Lung (tissue), 12 donors: ENCODE results near the gene ADAM10. TPM values are rescaled to one million over a fixed set of nuclear protein-coding genes. Genes with fewer than 3 reads are reported as not detected.
"Not testable (repeated sequence)": the region's sequence is repeated elsewhere in the genome, so short reads cannot be mapped to it uniquely, and the experiment has no call there.

ENCODE experiments used
- ATAC-seq: fragments of 200-7000 bp; cut with Tn5 transposase; one replicate; pipeline ENCODE4 v1.9.1; 2020; ENCODE audit warnings: moderate number of reproducible peaks; ENCODE audit not compliant: insufficient read depth, low FRiP score
- DNase-seq, 3 donors: peaks; one replicate each; pipeline ENCODE4 v3.0.0-alpha.2; 2013 to 2017
- H3K27ac ChIP-seq, 2 donors: one replicate each; pipeline ENCODE4 v1.5.1; 2013; ENCODE audit warnings: mild to moderate bottlenecking in 2 of 2, moderate library complexity in 2 of 2, control low read depth in 1 of 2, inconsistent platforms in 1 of 2, low read depth in 1 of 2, low read length in 1 of 2
- H3K27me3 ChIP-seq, 3 donors: one replicate each; pipeline ENCODE4 v1.5.1; 2013; ENCODE audit warnings: low read length in 2 of 3; ENCODE audit not compliant: control insufficient read depth in 3 of 3, insufficient read depth in 3 of 3
- H3K36me3 ChIP-seq, 4 donors: one replicate each; pipeline ENCODE4 v1.5.1; 2013; ENCODE audit warnings: low read length in 4 of 4, mild to moderate bottlenecking in 1 of 4, moderate library complexity in 1 of 4; ENCODE audit not compliant: control insufficient read depth in 4 of 4, insufficient read depth in 4 of 4
- H3K4me1 ChIP-seq, 5 donors: one replicate each; pipeline ENCODE4 v1.5.1; 2013; ENCODE audit warnings: low read length in 5 of 5, mild to moderate bottlenecking in 2 of 5, moderate library complexity in 1 of 5; ENCODE audit not compliant: control insufficient read depth in 5 of 5, insufficient read depth in 5 of 5
- H3K4me3 ChIP-seq: one replicate; pipeline ENCODE4 v1.5.1; 2013; ENCODE audit warnings: mild to moderate bottlenecking, control low read depth, moderate library complexity
- H3K9ac ChIP-seq, 2 donors: one replicate each; pipeline ENCODE4 v1.5.1; 2013; ENCODE audit warnings: low read length in 2 of 2, control low read depth in 1 of 2; ENCODE audit not compliant: insufficient read depth in 1 of 2
- H3K9me3 ChIP-seq, 4 donors: one replicate each; pipeline ENCODE4 v1.5.1; 2013; ENCODE audit warnings: low read length in 3 of 4, mild to moderate bottlenecking in 1 of 4, moderate library complexity in 1 of 4; ENCODE audit not compliant: control insufficient read depth in 4 of 4, insufficient read depth in 3 of 4
- WGBS, 2 donors: extraction: QIAGEN DNeasy Blood & Tissue Kit; methylation state at CpG; one replicate each; pipeline ENCODE4 v1.1.7; 2013; 5-methylcytosine and 5-hydroxymethylcytosine counted together
- polyA plus RNA-seq, 2 donors: library from polyadenylated mRNA; stranded (reverse); fragments of 200-250 nt; gene quantifications; one replicate each; pipeline ENCODE4 v1.2.1, GENCODE V29; 2013
- total RNA-seq, 2 donors: library from RNA; depleted of rRNA in 1 of 2; stranded (reverse); fragments of >200 nt in 1 of 2; gene quantifications; one replicate each; pipeline ENCODE4 v1.2.1, GENCODE V29; 2014 to 2021
- TF ChIP-seq, protein P1 (sequence below): IDR thresholded peaks from 2 replicates; pipeline ENCODE4 v1.5.1; 2012; ENCODE audit warnings: mild to moderate bottlenecking; ENCODE audit errors: control extremely low read depth, extremely low read depth
- donor health status: control.
- donor health status: control.
- donor health status: Bipolar disorder and iron deficiency.
- donor health status: healthy.
- donor health status: DM: yes; HTN: yes; CAD: no.

ADAM10 gene
- total and polyA plus RNA-seq, 4 donors, result 9.7 to 274 (median 88.6) TPM

DNA sequence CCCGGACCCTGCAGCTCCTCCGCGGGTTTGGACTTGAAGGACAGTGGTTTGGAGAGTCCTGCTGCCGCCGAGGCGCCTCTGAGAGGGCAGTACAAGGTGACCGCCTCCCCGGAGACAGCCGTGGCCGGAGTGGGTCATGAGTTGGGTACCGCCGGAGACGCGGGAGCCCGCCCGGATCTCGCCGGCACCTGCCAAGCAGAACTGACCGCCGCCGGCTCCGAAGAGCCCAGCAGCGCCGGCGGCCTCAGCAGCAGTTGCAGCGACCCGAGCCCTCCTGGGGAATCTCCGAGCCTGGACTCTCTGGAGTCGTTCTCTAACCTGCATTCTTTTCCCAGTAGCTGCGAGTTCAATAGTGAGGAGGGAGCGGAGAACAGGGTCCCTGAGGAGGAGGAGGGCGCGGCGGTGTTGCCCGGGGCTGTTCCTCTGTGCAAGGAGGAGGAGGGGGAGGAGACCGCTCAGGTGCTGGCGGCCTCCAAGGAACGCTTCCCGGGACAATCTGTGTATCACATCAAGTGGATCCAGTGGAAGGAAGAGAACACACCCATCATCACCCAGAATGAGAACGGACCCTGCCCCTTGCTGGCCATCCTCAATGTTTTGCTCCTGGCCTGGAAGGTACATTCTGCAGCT, 22.2 kb upstream of the ADAM10 start:
- Histone ChIP-seq H3K9ac (peak overlapping the region; percentile 72 to 92), H3K27me3 (no peaks in the 10 kb centered on the region), H3K27ac (peak overlapping the region; percentile 94 to 98), H3K9me3 (no peaks in the 10 kb centered on the region), H3K4me3 (peak overlapping the region; percentile 87), H3K36me3 (peaks cover 0 to 5% (median 0%) of the 10 kb centered on the region in 4 donors), H3K4me1 (peaks cover 0 to 30% (median 18%) of the 10 kb centered on the region in 5 donors)
- ATAC-seq, result peak; percentile 15
- TF ChIP-seq, protein P1, sequence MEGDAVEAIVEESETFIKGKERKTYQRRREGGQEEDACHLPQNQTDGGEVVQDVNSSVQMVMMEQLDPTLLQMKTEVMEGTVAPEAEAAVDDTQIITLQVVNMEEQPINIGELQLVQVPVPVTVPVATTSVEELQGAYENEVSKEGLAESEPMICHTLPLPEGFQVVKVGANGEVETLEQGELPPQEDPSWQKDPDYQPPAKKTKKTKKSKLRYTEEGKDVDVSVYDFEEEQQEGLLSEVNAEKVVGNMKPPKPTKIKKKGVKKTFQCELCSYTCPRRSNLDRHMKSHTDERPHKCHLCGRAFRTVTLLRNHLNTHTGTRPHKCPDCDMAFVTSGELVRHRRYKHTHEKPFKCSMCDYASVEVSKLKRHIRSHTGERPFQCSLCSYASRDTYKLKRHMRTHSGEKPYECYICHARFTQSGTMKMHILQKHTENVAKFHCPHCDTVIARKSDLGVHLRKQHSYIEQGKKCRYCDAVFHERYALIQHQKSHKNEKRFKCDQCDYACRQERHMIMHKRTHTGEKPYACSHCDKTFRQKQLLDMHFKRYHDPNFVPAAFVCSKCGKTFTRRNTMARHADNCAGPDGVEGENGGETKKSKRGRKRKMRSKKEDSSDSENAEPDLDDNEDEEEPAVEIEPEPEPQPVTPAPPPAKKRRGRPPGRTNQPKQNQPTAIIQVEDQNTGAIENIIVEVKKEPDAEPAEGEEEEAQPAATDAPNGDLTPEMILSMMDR, result no peak
- 0 to 1% methylated on average over 37 to 40 of the region's 40 CpGs for WGBS, 2 donors
- DNase-seq, result peak; percentile 53 to 62 (median 59)

DNA sequence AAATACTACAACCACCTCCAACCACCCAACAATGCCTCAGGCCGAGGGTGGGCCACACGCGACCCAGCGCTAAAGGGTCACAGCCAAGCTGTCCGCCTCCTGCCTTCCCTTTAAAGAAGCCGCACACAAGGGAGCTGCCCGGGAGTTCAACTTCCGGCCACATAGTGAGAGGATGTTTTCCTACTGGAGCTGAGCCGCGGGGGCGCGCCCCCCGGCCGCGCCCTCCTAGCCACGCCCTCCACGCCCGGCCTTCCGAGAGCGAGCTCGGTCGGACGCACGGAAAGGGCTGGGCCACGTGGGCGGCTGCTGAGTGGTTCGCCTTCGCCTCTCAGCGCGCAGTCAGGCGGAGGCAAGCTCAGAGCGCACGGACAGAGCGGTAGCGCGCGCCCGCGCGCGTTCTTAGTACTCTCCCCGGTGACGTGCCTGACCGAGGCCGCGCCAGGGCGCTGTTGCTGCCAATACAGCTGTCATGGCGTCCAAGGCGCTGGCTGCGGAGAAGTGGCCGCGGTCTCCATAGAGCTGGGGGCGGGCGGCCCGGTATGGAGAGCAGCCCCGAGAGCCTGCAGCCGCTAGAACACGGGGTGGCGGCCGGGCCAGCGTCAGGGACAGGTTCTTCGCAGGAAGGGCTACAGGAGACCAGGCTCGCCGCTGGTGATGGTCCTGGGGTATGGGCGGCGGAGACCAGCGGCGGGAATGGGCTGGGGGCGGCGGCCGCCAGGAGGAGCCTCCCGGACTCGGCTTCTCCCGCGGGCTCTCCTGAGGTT, 21.5 kb upstream of the ADAM10 start, which contains the start of gene MINDY2:
MINDY2 (plus strand) TSS at position 446 of the 764 bp plus-strand sequence; CDS start at position 540, 94 bp downstream.
- peak; percentile 97 for ATAC-seq
- no peaks in the 10 kb centered on the region for H3K27me3 ChIP-seq
- H3K27ac ChIP-seq, result peak within 1 kb of the TSS; percentile 97 to 98
- peak within 1 kb of the TSS; percentile 87 for H3K4me3 ChIP-seq
- peaks cover 0 to 30% (median 18%) of the 10 kb centered on the region in 5 donors for H3K4me1 ChIP-seq
- peaks cover 0 to 5% (median 0%) of the 10 kb centered on the region in 4 donors for H3K36me3 ChIP-seq
- peak within 1 kb of the TSS; percentile 72 to 96 for H3K9ac ChIP-seq
- DNase-seq, result peak; percentile 99 to 100 (median 99)
- H3K9me3 ChIP-seq, result no peaks in the 10 kb centered on the region
- 0% methylated on average over 69 to 75 of the region's 75 CpGs for WGBS, 2 donors
- TF ChIP-seq, protein P1, result no peak

DNA sequence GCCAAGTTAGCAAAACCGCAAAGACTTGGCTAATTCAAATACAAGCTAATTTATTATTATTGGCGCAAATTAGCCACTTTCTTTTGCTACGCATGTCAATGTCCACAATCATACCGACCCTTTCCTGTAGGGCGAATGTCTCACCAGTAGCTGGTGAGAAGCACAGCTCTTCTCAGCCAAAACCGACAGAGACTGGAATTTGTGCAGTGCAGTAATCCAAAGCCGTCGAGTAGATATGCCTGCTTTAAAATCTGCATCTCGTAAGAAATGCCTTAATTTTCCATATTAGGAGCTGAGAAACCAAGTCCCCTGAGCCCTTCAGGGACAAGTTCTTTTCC, 21.0 kb upstream of the ADAM10 start:
- no peaks in the 10 kb centered on the region for H3K9me3 ChIP-seq
- TF ChIP-seq, protein P1, result no peak
- ATAC-seq (no peak), DNase-seq (no peak)
- peaks cover 0 to 5% (median 0%) of the 10 kb centered on the region in 4 donors for H3K36me3 ChIP-seq
- H3K4me3 ChIP-seq, result peak overlapping the region; percentile 17
- H3K9ac ChIP-seq, result peak overlapping the region in 1 of 2 donors; percentile 96
- WGBS, 2 donors, result 2% methylated on average over 9 of the region's 9 CpGs
- H3K27ac ChIP-seq, result peak overlapping the region; percentile 90 to 97
- peaks cover 0 to 30% (median 15%) of the 10 kb centered on the region in 5 donors for H3K4me1 ChIP-seq
- H3K27me3 ChIP-seq, result no peaks in the 10 kb centered on the region

DNA sequence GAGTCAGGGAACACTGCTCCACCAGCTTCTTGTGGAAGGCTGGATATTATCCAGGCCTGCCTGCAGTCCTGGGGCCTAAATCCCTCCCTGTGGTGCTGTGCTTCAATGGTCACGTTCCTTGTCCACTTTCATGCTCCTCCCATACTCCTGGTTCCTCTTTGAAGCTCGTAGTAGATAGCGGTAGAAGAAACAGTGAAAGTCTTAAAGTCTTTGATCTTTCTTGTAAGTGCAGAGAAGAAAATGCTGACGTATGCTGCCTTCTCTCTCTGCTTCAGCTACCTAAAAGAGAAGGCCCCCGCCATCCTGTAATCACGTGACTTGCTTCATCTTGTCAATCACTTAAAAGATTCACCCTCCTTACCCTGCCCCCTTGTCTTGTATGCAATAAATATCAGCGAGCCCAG, 19.1 kb upstream of the ADAM10 start:
- 75 to 84% methylated on average over 7 of the region's 7 CpGs for WGBS, 2 donors
- ATAC-seq, result not testable (repeated sequence)

More for the DNA sequence above, 19.1 kb upstream of the ADAM10 start:
- peaks cover 0 to 27% (median under 1%) of the 10 kb centered on the region in 5 donors for H3K4me1 ChIP-seq
- not testable (repeated sequence) for H3K9me3 ChIP-seq, H3K9ac ChIP-seq, H3K36me3 ChIP-seq, H3K4me3 ChIP-seq, H3K27ac ChIP-seq, H3K27me3 ChIP-seq
- peak in 1 of 3 donors; percentile 14 for DNase-seq
